ENCODE measurements around the gene PTPRD. TPM values are rescaled to one million over a fixed set of nuclear protein-coding genes. Genes with fewer than 3 reads are reported as not detected.

The PTPRD gene
- total and polyA plus RNA-seq, 9 of the 15 experiments (the other 6 are each of a cell fraction or from before 2014, with no cell fraction given) = 0.11 TPM; not detected in 8

DNA sequence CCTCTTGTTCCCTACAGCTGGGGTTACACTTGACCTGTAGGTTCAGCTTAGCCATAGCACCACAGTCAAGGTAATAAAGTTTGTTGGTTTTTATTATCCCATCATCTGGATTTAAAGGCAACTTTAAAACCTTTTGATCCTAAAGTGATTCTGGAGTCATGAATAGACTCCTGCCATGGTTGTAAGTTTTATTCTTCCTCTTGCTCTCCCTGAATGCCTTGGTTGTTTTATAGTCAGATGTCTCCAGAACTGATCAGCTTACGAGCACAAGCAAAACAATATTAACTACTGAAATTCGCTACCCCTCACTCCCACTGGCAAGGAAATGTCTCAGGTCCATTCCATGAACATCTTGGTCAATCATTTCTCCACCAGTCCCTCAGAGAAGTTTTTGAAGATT, 1328.6 kb downstream of the PTPRD start:
- no peak for ATAC-seq
- H4K20me1 ChIP-seq (replicated peaks; ENCODE audit: control insufficient read depth, insufficient read depth, low read length) = no peaks in the 10 kb centered on the region
- H2AFZ ChIP-seq (ENCODE audit: low read depth, low read length) = no peak overlapping the region
- no peaks in the 10 kb centered on the region for H3K9me1 ChIP-seq (ENCODE audit: control insufficient read depth, insufficient read depth, low read length)
- intact Hi-C loops (cut with micrococcal nuclease) = no loop called here
- H3K36me3 ChIP-seq (ENCODE audit: control insufficient read depth, insufficient read depth, low read length) = no peaks in the 10 kb centered on the region
- no peaks in the 10 kb centered on the region for H3K4me1 ChIP-seq (replicated peaks in 1 of 2; ENCODE audit: control insufficient read depth in 2 of 2, insufficient read depth in 2 of 2, low read length in 2 of 2)
- BruUV-seq (replicated peaks) = no TSS peak
- CTCF ChIA-PET (ENCODE audit: low intra/inter-chr PET ratio) = no interaction called here
- H3K27me3 ChIP-seq (ENCODE audit: control insufficient read depth in 2 of 2, insufficient read depth in 2 of 2, low read length in 2 of 2) = no peaks in the 10 kb centered on the region
- no peak overlapping the region for H3K4me3 ChIP-seq
- no peak overlapping the region for H3K4me2 ChIP-seq (ENCODE audit: insufficient read depth, low read length)
- in situ Hi-C loops (cut with MboI) = no loop called here
- H3K27ac ChIP-seq (ENCODE audit: extremely low read depth, low read depth, low read length) = no peak overlapping the region
- WGBS (ENCODE audit: insufficient coverage, low coverage, missing lambda C conversion rate) = 0% methylated on average over 2 of the region's 2 CpGs
- no peak for FAIRE-seq
- H3K79me2 ChIP-seq (ENCODE audit: control insufficient read depth, insufficient read depth, low read length) = no peaks in the 10 kb centered on the region
- DNase-seq (ENCODE audit: extremely low read depth in 1 of 4, low spot score in 3 of 4) = no peak
- H3K9me3 ChIP-seq (replicated peaks; ENCODE audit: control insufficient read depth, insufficient read depth, low read depth, low read length) = no peaks in the 10 kb centered on the region
- POLR2A ChIA-PET = no interaction called here
- H3K9ac ChIP-seq (ENCODE audit: insufficient read depth in 1 of 2, low read depth in 2 of 2, low read length in 2 of 2) = no peak overlapping the region
- TF ChIP-seq THRA (IDR thresholded peaks at IDR 0.05) (no peak), CXXC5 (CRISPR knock-in tag; IDR thresholded peaks at IDR 0.05) (no peak), RBM34 (IDR thresholded peaks at IDR 0.05; ENCODE audit: borderline replicate concordance, insufficient read depth, low read length) (no peak), SUPT5H (IDR thresholded peaks at IDR 0.05) (no peak), ZNF589 (CRISPR knock-in tag; IDR thresholded peaks at IDR 0.05; ENCODE audit: low read depth) (no peak), ZNF212 (CRISPR knock-in tag; IDR thresholded peaks at IDR 0.05) (no peak), SRSF3 (IDR thresholded peaks at IDR 0.05; ENCODE audit: insufficient read depth, low read length) (no peak), HNRNPH1 (optimal IDR thresholded peaks at IDR 0.05; ENCODE audit: low read depth, low read length) (no peak), KHSRP (IDR thresholded peaks at IDR 0.05) (no peak), TSC22D4 (tag; IDR thresholded peaks at IDR 0.05) (no peak), RFX5 (IDR thresholded peaks at IDR 0.05; ENCODE audit: low read depth, low read length) (no peak), YBX1 (IDR thresholded peaks at IDR 0.05) (no peak), KDM4B (IDR thresholded peaks at IDR 0.05; ENCODE audit: borderline replicate concordance in 2 of 2, low read depth in 1 of 2) (no peak), TEAD1 (CRISPR knock-in tag; IDR thresholded peaks at IDR 0.05) (no peak), CC2D1A (IDR thresholded peaks at IDR 0.05) (no peak), MCM5 (IDR thresholded peaks at IDR 0.05; ENCODE audit: low read depth) (no peak)
- TF ChIP-seq, protein P1, sequence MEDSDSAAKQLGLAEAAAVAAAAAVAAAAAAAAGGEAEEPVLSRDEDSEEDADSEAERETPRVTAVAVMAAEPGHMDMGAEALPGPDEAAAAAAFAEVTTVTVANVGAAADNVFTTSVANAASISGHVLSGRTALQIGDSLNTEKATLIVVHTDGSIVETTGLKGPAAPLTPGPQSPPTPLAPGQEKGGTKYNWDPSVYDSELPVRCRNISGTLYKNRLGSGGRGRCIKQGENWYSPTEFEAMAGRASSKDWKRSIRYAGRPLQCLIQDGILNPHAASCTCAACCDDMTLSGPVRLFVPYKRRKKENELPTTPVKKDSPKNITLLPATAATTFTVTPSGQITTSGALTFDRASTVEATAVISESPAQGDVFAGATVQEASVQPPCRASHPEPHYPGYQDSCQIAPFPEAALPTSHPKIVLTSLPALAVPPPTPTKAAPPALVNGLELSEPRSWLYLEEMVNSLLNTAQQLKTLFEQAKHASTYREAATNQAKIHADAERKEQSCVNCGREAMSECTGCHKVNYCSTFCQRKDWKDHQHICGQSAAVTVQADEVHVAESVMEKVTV (CRISPR knock-in tag; IDR thresholded peaks at IDR 0.05) = no peak
- TF ChIP-seq, protein P2, sequence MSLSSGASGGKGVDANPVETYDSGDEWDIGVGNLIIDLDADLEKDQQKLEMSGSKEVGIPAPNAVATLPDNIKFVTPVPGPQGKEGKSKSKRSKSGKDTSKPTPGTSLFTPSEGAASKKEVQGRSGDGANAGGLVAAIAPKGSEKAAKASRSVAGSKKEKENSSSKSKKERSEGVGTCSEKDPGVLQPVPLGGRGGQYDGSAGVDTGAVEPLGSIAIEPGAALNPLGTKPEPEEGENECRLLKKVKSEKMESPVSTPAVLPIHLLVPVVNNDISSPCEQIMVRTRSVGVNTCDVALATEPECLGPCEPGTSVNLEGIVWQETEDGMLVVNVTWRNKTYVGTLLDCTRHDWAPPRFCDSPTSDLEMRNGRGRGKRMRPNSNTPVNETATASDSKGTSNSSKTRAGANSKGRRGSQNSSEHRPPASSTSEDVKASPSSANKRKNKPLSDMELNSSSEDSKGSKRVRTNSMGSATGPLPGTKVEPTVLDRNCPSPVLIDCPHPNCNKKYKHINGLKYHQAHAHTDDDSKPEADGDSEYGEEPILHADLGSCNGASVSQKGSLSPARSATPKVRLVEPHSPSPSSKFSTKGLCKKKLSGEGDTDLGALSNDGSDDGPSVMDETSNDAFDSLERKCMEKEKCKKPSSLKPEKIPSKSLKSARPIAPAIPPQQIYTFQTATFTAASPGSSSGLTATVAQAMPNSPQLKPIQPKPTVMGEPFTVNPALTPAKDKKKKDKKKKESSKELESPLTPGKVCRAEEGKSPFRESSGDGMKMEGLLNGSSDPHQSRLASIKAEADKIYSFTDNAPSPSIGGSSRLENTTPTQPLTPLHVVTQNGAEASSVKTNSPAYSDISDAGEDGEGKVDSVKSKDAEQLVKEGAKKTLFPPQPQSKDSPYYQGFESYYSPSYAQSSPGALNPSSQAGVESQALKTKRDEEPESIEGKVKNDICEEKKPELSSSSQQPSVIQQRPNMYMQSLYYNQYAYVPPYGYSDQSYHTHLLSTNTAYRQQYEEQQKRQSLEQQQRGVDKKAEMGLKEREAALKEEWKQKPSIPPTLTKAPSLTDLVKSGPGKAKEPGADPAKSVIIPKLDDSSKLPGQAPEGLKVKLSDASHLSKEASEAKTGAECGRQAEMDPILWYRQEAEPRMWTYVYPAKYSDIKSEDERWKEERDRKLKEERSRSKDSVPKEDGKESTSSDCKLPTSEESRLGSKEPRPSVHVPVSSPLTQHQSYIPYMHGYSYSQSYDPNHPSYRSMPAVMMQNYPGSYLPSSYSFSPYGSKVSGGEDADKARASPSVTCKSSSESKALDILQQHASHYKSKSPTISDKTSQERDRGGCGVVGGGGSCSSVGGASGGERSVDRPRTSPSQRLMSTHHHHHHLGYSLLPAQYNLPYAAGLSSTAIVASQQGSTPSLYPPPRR (CRISPR knock-in tag; IDR thresholded peaks at IDR 0.05; ENCODE audit: borderline replicate concordance) = no peak
